ENCODE data around the gene EDC3.
"Not testable (repeated sequence)": the region's sequence is repeated elsewhere in the genome, so short reads cannot be mapped to it uniquely, and the experiment has no call there.

Gene EDC3

GRCh38 chr15:74695597-74696397, at the start of gene EDC3:
Gene EDC3 (minus strand): TSS chr15:74696024. CDS start chr15:74675124, 20,900 bp downstream.
- DNase-seq: peak; percentile 84

DNA sequence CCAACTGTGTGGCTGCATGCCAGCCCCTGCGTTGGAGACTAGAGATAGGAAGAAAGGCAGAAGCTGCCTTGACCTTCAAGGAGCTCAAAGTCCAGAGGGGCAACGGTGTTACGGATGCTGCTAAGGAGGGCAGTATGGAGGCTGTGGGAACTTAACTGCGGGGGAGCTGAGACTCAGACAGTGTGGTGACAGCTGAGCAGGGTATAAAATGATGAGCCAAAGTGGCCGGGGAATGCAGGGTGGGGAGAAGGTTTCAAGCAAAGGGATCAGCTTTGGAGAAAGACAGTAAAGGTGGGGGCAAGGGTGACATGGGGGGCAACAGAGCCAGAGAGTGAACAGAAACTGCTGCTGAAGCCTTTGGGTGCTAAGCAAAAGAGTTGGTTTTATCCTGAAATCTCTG, 46.6 kb upstream of the EDC3 start:
- no peak for DNase-seq

GRCh38 chr15:74738239-74738638, 42.4 kb upstream of the EDC3 start:
- DNase-seq: not testable (repeated sequence)

DNA sequence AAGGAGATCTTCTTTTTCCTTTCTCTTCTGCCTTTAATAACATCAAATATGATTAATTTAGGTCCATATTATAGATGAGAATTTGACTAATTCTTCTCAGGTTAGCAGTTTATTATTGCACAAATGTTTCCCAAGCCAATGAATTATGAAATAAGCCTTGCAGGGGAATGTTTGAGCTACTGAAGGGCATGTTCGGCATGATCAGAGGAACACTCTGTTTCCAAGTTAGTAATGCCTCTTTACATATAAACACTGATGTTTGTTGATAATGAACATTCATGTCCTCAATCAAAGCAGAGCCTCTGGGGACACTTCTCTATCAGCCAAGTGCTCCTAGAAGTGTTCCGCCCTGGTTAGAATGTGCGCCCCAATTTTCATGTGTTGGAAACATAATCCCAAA, 39.5 kb upstream of the EDC3 start:
- DNase-seq: no peak

DNA sequence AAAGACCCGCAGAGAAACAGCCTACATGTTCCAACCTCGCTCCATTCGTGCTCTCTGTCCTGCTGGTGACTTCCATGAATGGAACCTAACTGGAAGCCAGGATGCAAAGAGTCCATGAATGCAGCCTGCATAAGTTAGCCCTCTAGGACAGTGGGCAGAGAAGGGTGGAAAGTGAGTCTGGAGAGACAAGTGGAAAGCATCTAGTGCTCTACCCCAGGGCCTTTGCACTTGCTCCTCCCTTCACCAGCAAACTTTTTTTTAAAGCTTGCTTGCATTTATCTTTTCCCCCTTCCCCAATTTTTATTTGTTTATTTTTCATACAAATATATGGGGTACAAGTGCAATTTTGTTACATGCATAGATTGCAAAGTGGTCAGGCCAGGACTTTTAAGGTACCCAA, 37.4 kb upstream of the EDC3 start:
- no peak for DNase-seq

DNA sequence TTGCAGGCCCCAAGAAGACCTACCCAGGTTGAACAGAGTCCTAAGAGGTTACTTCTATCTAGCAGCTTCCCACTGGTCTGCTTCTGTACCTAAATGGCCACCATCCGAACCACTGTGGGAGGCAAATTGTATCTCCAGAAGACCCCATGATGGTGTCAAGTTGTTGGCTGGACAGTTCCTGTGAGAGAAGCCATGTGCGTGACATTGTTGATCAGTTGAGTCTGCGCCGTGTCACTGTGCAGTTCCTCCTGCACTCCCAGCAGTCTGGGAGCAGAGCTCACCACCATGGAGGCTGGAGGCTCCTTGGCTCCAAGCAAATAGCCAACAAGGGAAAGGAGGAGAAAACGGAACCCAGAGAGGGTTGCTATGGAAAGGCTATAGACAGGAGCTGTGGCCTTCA, 37.0 kb upstream of the EDC3 start:
- DNase-seq: no peak

- DNase-seq: no peak
These were observed 34.9 kb upstream of the EDC3 start for GRCh38 chr15:74730619-74731316.

DNA sequence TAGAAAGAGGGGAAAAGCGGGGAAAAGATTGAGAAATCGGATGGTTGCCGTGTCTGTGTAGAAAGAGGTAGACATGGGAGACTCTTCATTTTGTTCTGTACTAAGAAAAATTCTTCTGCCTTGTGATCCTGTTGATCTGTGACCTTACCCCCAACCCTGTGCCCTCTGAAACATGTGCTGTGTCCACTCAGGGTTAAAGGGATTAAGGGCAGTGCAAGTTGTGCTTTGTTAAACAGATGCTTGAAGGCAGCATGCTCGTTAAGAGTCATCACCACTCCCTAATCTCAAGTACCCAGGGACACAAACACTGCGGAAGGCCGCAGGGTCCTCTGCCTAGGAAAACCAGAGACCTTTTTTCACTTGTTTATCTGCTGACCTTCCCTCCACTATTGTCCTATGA, 33.5 kb upstream of the EDC3 start:
- not testable (repeated sequence) for DNase-seq

- DNase-seq: not testable (repeated sequence)
These were observed 32.9 kb upstream of the EDC3 start for GRCh38 chr15:74728699-74729098.

GRCh38 chr15:74727727-74728126, 31.9 kb upstream of the EDC3 start:
- DNase-seq: no peak

- no peak for DNase-seq
These were observed 30.9 kb upstream of the EDC3 start for GRCh38 chr15:74726774-74727164.

GRCh38 chr15:74725845-74726773, 30.3 kb upstream of the EDC3 start:
- no peak for DNase-seq

DNA sequence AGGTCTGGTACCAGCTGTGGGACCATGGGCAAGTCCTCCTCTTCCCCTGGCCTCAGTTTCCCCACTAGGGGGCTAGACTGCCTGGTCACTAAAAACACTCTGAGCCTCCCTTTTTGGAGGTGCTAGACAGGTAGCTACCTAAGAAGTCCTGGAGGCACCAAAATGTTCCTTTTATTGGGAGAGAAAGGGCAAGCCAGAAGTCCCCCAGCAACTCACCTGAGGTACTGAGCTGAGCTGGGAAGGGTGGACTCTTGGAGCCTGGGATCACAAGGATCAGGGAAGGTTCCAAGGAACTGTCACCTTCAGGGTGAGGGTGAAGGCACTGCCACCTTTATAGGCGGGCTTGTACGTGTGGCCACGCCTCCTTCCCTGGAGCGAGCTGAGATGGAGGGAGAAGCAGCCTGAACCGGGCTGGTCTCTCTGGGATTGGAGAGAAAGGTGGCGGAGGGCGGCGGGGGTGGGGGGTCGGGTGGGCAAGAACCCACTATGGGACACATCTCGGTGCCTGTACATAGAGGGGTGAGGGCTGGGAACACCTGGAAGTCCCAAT, 29.5 kb upstream of the EDC3 start, which contains the start of gene CYP1A1:
Gene CYP1A1, minus strand, starts transcription at position 304 of the 550 bp plus-strand sequence. CDS start 2,431 bp downstream, outside the sequence.
- no peak for DNase-seq

DNA sequence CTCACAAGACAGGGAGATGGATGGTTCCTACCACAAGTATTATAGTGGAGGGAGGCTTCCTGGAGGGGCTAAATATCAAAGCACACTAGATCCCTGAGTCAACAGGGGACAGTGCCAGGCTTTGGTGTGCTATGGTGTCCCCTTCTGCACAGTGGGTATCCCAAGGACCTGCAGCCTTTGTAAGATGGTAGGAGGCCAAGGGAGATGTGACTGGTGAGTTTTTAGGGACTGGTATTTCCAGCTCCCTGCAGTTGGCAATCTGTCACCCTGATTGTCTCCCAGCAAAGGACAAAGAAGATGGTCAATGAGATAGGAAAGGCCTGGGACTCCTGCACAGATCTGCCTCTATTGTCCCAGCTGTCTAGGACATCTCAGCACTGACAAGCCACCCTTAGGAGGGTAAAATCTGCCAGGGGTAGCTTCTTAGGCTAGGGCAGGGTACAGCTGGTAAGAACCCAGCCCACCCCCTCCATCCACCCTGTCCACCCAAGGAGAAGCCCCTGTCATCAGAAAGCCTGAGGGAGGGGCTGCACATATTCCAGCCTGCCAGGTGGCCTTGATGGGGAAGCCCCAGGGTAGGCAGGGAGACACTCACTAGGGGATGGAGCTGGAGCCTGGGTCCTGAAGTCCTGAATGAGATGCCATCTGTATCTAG, 28.9 kb upstream of the EDC3 start:
- DNase-seq: no peak

- no peak for DNase-seq
These were observed 28.0 kb upstream of the EDC3 start for GRCh38 chr15:74723754-74724334.

GRCh38 chr15:74723187-74723586, 27.4 kb upstream of the EDC3 start:
- DNase-seq: no peak

DNA sequence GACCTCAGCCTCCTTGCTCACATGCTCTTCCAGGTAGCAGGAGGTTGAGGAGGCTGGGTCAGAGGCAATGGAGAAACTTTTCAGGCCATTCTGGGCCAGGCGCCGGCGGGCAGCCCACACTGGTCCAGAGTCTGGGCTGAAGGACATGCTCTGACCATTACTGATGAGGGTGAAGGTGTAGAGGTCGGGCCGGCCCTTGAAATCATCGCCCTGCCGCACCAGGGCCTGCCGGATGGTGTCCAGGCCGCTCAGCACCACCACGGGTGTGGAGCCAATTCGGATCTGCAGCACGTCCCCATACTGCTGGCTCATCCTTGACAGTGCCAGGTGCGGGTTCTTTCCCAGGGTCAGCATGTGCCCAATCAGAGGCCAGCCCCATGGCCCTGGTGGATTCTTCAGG, 26.8 kb upstream of the EDC3 start:
- no peak for DNase-seq

- no peak for DNase-seq
These were observed 20.8 kb upstream of the EDC3 start for GRCh38 chr15:74716651-74717050.

- DNase-seq: no peak
These were observed 16.5 kb upstream of the EDC3 start for GRCh38 chr15:74712311-74712710.

DNA sequence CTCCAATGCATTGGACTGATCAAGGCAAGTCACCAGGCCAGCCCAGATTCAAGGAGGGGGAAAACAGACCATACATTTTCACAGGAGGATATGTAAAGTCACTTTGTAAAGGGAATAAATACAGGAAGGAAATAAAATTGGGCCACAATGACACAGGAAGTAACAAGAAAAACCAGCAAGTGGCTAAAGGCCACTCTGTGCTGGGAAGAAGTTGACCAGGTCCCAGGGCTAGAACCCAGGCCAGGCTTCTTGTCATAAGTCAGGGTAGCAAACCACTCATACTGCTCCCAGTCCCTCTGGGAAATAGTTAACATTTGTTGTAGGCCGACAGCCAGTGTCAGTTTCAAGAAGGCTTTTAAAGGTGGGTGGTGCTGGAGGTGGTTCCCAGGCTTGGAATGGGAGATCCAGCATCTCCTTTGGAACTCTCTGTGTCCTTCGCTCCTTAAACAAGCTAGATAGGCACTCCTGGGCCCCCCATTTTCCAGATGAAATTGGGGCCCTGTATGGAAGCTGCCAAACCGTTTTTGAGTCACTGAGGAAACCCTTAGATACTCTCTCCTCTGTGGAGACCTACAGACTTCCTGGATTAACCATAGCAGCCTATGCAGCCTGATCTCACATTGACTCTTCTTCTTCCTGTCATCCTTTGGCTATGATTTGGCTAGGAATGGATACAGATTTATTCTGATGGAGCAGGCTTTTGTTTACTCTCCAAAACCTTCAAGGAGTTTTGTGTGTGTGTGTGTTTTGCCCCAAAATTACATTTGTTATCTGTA, 14.7 kb upstream of the EDC3 start:
- no peak for DNase-seq

DNA sequence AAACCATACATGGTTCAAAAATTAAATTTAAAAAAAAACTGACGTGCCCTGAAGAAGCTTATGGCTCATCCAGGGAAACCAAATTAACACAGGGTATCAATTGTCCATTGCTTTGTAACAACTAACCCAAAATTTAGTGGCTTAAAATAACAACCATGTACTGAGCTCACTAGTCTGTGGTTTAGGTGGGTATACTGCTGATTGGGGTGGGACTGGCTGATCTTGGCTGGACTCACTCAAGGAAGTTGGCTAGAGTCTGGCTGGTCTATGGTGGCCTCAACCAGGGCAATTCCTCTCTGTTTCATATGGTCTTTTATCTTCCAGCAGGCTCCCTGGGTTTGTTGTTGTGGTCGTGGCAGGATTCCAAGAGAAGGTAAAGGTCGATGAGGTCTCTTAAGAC, 14.1 kb upstream of the EDC3 start:
- no peak for DNase-seq

Data from NCI-H510A (cell line).